Pulmonary artery endothelial cell (primary cell): Measurements from ENCODE around the gene MSTO1. TPM values are rescaled to one million over a fixed set of nuclear protein-coding genes. Genes with fewer than 3 reads are reported as not detected.
A peak's percentile ranks its signal among the peaks of the same experiment; 100 is the strongest.
"Not testable (repeated sequence)": the region's sequence is repeated elsewhere in the genome, so short reads cannot be mapped to it uniquely, and the experiment has no call there.

ENCODE experiments used
- DNase-seq: peaks from one replicate; pipeline ENCODE4 v3.0.0-alpha.2; 2011; ENCODE audit warnings: low read depth, low spot score
- total RNA-seq: library from RNA; depleted of rRNA; stranded (reverse); fragments of >200 nt; gene quantifications from 2 replicates; pipeline ENCODE4 v1.2.3, GENCODE V29; 2014

The MSTO1 gene
- total RNA-seq, 1 donor from 2014 or later = 22.4 TPM

- DNase-seq = not testable (repeated sequence)
Measured at GRCh38 chr1:155613226-155613625, 3.2 kb downstream of the MSTO1 start.

GRCh38 chr1:155622191-155622590 lies 12.2 kb downstream of the MSTO1 start:
- DNase-seq = no peak

- no peak for DNase-seq
Measured at GRCh38 chr1:155623357-155623756, 13.3 kb downstream of the MSTO1 start.

- not testable (repeated sequence) for DNase-seq
Measured at GRCh38 chr1:155626428-155626827, 16.4 kb downstream of the MSTO1 start.

GRCh38 chr1:155636397-155637153 lies 26.6 kb downstream of the MSTO1 start:
- no peak for DNase-seq

- no peak for DNase-seq
Measured at GRCh38 chr1:155640367-155640766, 30.3 kb downstream of the MSTO1 start.

- DNase-seq = not testable (repeated sequence)
Measured at GRCh38 chr1:155642559-155643180, 32.7 kb downstream of the MSTO1 start.

- DNase-seq = no peak
Measured at GRCh38 chr1:155643230-155643629, 33.2 kb downstream of the MSTO1 start.

- DNase-seq = no peak
Measured at GRCh38 chr1:155645034-155645598, 35.1 kb downstream of the MSTO1 start.

- DNase-seq = no peak
Measured at GRCh38 chr1:155645648-155646047, 35.6 kb downstream of the MSTO1 start.

GRCh38 chr1:155646307-155646706 lies 36.3 kb downstream of the MSTO1 start:
- DNase-seq = no peak

- peak; percentile 78 for DNase-seq
Measured at GRCh38 chr1:155648207-155649147, 38.5 kb downstream of the MSTO1 start.

GRCh38 chr1:155649676-155650075 lies 39.7 kb downstream of the MSTO1 start:
- no peak for DNase-seq

- DNase-seq = no peak
Measured at GRCh38 chr1:155650231-155650757, 40.3 kb downstream of the MSTO1 start.

GRCh38 chr1:155651861-155652661 lies 42.0 kb downstream of the MSTO1 start:
- DNase-seq = no peak

- no peak for DNase-seq
Measured at GRCh38 chr1:155652951-155653350, 42.9 kb downstream of the MSTO1 start.

GRCh38 chr1:155657463-155657862 lies 47.4 kb downstream of the MSTO1 start:
- no peak for DNase-seq

- not testable (repeated sequence) for DNase-seq
Measured at GRCh38 chr1:155661239-155661638, 51.2 kb downstream of the MSTO1 start.
